LHCN-M2 (cell line): ENCODE results near the gene MS4A2. TPM values are rescaled to one million over a fixed set of nuclear protein-coding genes. Genes with fewer than 3 reads are reported as not detected.
"Not testable (repeated sequence)": the region's sequence is repeated elsewhere in the genome, so short reads cannot be mapped to it uniquely, and the experiment has no call there.

ENCODE experiments used
- DNase-seq: peaks from one replicate; pipeline ENCODE4 v3.0.0-alpha.2; 2012; ENCODE audit warnings: low read depth
- total RNA-seq: library from RNA; depleted of rRNA; stranded (reverse); fragments of >200 nt; gene quantifications from 2 replicates; pipeline ENCODE4 v1.2.3, GENCODE V29; 2014

Gene MS4A2
- total RNA-seq, 1 experiment from 2014 or later: not detected

DNA sequence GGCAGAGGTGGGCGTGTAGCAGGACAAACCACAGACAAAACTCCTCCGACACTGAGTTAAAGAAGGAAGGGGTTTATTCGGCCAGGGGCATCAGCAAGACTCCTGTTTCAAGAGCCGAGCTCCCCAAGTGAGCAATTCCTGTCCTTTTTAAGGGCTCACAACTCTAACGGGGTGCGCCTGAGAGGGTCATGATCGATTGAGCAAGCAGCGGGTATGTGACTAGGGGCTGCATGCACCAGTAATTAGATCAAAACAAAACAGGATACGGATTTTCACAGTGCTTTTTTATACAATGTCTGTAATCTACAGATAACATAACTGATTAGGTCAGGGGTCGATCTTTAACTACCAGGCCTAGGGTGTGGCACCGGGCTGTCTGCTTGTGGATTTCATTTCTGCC is 12.9 kb downstream of the MS4A2 start:
- not testable (repeated sequence) for DNase-seq

DNA sequence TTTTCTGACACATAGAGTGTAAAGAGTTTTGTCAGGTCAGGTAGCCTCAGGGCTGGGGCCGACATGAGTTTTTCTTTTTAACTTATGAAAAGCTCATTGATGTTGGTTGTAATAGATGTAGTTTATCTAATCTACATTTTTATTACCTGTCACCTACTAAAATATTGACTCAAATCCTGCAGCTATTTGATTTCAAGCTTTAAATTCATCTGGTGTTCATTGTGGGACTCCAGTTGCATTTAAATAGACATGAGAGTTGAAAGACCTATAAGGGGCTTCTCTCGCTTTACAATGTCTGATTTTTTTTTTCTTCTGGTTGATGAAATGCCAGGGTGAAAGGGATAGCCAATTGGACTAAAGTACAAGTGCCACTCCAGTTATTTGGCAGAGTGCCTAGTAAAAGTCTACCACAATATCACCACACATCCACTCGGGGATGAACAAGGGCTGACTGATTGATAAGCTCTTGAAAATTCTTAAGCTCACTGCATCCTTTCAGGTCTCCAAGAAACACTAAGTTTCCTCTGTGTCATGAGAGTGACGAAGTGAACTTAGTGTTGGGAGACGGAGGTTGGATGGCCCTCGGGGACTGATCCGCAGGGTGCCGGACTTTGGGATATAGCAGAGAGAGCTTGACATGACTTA is 16.1 kb downstream of the MS4A2 start:
- DNase-seq: not testable (repeated sequence)

DNA sequence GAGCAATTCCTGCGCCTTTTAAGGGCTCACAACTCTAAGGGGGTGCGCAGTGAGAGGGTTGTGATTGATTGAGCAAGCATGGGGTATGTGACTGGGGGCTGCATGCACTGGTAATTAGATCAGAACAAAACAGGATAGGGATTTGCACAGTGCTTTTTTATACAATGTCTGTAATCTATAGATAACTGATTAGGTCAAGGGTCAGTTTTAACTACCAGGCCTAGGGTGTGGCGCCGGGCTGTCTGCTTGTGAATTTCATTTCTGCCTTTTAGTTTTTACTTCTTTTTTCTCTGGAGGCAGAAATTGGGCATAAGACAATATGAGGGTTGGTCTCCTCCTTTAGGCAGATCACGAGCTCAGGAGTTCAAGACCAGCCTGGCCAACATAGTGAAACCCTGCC is 20.2 kb downstream of the MS4A2 start:
- DNase-seq: not testable (repeated sequence)

DNA sequence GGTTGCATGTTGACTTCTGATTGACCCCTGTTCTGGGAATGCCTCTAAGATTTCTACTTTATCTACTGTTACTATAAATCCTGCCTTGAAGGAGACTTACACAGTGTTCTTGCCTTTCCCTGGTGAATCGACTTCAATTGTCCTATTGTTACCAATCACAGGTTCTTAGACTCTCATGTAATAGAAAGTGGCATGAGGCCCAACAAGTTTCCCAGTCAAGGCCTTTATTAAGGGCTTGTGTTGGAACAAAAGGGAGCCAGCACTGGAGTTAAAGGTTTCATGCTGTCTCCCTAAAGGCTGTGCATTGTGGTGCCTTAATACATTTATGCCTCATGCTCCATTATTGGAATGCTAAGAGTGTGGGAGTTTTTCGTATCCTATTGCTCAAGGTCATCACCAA is 23.3 kb downstream of the MS4A2 start:
- DNase-seq: no peak

DNA sequence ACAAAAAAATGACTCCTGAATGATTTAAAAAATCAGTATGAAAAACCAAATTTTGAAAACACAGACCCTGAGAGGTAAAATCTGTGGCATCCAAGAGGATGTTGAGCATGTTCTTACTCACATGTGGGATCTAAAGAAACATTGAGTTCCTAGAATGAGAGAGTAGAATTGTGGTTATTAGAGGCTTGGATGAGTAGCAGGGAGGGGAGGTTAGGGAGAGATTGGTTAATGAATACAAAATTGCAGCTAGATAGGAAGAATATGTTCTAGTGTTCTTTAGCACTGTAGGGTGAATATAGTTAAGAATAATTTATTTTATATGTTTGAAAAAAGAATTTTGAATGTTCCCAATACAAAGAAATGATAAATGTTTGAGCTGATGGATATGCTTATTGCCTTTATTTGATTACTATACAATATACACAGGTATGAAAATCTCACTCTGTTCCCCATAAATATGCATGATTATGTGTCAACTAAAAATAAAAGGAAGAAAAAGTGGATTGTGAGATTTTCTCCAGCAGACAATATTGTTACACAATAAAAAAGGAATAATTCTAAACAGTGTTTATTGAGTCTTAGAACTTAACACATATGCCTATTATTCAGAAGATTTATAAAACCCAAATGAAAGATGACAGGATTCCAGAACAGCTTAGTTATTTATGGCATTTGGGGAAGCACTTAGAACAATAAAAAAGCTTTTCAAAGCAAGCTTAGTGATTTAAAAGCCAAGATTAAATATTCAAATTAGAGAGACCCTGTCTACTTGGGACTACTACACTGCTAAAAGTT is 28.7 kb downstream of the MS4A2 start:
- DNase-seq: no peak

DNA sequence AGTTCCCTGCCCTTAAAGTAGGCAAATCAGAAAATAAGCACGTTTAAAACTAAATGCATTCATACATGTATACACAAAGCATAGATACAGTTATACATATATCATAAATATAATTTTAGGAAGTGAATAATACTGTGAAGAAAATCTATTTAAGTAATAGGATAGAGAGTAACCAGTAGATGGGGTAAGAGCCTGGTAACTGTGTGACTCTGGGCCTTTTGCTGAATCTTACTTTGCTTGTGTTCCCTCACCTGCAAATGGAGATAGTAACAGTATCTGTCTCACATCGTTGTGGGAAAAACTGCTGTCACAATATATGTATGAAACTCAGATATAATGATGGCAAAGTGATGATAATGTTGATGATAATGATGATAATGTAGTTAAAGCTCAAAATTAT is 29.9 kb downstream of the MS4A2 start:
- DNase-seq: no peak

DNA sequence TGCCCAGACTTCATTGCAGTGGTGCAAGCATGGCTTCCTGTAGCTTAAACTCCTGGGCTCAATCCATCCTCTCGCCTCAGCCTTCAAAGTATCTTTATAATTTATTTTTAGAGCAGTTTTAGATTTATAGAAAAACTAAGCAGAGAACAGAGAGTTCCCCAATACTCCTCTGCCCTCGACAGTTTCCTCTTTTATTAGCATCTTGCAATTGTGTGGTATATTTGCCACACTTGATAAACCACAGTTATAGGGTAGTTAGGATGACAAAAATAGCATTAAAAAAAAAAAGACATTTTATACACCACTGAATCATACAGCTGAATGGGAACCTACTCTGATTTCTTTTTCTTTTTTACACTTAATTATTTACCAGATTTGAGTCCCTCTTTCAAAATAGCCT is 31.2 kb downstream of the MS4A2 start:
- no peak for DNase-seq

DNA sequence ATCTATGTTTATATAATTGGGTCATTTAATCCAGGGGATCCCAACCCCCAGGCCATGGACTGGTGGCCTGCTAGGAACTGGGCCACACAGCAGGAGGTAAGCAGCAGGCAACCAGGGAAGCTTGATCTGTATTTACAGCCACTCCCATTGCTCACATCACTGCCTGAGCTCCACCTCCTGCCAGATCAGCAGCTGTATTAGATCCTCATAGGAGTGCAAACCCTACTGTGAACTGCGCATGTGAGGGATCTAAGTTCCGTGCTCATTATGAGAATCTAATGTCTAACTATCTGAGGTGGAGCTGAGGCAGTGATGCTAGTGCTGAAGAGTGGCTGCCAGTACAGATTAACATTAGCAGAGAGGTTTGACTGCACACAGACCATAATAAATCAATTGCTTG is 32.8 kb downstream of the MS4A2 start:
- DNase-seq: no peak

DNA sequence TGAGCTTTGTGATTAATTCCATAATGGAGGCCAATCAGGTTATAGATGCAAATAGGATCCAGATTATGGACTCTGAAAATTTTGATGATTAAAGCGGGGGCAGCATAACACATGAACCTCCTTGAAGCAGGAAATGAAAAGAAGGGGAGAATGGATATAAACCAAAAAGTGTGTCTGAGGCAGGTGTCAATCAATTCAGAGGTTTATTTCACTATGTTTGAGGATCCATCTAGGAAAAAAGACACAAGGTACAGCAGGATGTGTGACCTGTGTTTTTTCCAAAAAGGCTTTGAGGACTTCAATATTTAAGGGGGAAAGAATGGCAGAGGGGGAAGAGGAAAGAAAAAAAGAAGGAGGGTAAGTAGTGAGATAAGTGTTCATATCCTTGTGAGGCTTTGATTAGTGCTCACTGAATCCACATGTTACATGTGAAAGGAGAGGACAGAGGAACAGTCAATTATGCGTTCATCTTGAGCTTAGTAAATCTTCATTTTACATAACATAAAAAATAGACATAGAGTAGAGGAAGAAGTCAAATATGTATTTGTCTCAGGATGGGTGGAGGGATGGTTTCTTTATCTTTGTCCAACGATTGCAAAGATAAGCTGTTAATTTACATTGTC is 34.1 kb downstream of the MS4A2 start:
- DNase-seq: no peak

DNA sequence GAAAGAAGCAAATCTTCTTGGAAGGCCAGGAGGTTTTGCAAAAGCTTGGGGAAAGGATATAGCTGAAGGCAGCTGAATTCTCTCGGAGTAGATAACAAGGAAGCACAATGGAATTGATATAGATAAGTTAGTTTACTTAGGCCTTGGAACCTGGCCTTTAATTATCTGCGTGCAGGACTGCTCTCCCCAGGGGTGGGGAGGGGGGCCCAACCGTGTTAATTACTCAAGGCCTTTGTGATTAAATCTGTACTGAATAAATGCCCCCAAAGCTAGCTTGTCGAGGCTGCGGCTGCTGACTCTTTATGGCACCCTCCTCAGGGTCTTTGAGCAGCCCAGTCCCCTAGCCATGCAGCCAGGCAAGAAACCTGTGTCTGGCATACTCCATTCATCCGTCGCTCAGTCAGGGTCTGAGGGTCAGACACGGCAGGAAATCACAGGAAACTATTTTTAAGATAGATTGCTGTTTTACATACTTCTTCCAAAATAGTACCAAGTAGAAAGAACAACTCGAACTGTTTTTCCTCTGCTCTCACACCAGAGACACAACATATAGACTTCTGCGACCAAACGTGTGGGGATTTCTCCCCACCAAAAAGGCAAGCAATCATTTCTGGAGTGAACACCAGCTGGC is 36.5 kb downstream of the MS4A2 start:
- DNase-seq: no peak

DNA sequence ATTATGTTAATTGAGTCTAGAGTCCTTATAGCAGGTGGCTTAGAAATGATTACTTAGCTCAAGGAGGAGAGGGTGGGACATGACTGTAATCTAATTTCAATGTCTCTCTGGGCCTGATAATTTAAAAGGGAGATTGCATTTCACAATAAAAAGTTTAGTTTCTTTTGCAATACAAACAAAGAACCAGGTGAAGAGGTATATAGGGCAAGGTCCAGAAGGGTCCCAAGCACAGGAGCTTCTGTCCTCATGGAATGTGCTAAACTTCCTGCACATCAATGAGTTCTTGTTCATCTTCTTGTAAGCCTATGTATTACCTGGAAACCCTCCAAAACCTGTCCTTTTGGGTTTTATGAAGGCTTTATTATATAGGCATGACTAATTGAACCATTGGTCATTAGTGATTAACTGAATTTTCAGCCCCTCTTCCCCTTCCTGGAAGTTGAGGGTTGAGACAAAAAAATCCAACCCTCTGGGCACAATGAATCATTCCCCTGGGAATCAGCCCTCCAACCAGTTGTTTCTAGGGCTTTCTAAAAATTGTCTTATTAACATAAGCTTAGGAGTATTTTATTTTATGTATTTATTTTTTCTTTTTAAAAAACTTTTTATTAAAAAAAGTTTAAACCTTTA is 37.6 kb downstream of the MS4A2 start:
- no peak for DNase-seq

DNA sequence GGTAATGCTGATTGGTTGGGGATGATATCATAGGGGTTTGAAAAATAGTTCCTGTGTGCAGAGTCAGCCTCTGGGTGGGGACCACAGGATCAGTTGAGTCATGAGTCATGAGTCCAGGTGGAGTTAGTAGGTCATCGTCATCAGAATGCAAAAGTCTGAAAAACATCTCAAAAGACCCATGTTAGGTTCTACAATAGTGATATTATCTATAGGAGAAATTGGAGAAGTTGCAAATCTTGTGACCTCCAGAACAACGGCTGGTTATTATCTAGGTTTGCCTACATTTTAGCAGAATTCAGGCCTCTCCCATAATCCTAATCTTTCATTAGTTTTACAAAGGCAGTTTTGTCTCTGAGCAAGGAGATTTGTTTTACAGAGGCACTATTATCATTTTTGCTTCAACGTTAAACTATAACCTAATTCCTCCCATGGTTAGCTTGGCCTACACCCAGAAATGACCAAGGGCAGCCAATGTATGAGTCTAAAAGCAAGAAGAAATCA is 38.9 kb downstream of the MS4A2 start:
- no peak for DNase-seq

DNA sequence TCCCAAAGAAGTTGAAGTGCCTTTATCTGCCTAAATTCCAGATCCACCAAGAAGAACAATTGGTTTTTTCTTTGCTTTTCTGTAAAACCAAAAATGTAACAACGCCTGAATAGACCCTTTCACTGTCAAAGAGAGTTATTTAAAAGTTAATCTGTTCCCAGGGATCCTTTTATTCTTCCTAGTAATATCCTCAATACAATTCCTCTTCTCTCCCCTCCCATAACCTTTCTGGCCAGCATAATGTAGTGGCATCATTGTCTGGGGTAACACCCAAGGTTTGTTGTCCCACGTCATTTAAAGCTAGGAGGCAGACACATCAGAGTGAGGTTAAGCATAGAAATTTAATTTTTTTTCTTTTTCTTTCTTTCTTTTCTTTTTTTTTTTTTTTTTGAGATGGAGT is 39.9 kb downstream of the MS4A2 start:
- no peak for DNase-seq

DNA sequence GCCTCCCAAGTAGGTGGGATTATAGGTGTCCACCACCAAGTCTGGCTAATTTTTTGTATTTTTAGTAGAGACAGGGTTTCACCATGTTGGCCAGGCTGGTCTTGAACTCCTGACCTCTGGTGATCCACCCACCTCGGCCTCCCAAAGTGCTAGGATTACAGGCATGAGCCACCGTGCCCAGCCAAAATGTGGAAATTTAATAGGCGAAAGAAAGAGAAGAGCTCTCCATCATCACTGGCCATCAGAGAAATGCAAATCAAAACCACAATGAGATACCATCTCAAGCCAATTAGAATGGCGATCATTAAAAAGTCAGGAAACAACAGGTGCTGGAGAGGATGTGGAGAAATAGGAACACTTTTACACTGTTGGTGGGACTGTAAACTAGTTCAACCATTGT is 40.4 kb downstream of the MS4A2 start:
- DNase-seq: not testable (repeated sequence)

DNA sequence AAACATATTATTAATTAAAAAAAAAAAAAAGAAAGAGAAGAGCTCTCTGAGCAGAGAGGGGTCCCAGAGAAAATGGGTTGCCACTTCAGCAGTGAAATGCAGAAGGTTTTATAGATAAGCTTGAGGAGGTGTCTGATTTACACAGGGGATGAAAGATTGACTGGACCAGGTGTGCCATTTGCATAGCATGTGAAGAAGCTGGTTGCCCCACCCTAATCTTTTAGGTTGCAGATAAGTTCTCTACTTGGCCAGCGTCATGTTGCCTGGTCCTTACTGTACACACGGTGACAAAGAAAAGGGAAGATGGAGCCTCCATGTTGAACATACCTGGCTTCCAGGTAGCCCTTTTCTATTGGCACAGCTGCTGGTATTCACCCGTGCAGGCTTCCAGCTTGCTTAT is 41.4 kb downstream of the MS4A2 start:
- DNase-seq: no peak

DNA sequence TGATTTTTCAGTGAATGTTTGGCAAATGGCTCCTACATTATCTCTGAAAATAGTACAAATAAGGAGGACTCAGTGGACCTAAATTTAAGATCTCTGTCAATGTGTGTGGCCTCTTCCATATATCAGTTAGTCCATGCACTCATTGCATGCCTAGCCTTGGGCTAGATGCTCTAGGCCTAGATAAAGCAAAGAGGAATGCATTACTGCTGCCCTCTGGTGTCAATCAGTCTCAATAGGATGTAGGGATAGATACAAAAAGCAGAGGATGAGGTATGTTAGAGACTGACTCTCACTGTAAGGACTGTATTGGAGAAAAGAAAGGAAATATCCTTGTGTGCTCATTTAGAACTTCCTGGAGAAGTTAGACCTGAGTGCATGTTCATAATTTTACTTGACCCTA is 42.0 kb downstream of the MS4A2 start:
- DNase-seq: peak; percentile 1

DNA sequence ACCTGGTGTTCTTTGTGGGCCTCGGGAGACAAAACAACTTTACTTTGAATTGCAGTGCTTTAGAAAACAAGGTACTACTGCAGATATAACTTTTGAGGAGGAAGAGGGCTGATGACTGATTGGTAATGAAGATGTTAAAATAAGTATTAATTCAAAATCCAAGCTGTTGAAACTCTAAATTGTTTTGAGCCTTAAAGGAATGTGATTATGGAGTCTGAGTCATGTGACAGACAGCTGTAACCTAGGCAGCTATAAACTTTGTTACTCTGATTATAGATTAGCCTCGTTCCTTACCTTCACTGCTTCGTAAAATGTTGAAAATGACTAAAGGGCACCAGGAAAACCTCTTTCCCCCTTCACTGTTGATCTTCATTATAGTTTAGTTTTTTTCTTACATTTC is 43.4 kb downstream of the MS4A2 start:
- no peak for DNase-seq

DNA sequence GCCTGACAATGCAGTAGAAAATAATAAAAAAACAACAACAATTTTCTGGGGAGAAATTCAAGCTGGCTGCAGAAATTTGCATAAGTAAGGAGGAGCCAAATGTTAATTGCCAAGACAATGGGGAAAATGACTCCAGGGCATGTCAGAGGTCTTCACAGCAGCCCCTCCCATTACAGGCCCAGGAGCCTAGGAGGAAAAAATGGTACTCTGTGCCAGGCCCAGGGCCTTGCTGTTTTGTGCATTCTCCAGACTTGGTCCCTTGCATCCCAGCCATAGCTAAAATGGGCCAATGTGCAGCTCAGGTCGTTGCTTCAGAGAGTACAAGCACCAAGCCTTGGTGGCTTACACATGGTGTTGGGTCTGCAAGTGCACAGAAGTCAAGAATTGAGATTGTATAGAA is 45.5 kb downstream of the MS4A2 start:
- DNase-seq: no peak

DNA sequence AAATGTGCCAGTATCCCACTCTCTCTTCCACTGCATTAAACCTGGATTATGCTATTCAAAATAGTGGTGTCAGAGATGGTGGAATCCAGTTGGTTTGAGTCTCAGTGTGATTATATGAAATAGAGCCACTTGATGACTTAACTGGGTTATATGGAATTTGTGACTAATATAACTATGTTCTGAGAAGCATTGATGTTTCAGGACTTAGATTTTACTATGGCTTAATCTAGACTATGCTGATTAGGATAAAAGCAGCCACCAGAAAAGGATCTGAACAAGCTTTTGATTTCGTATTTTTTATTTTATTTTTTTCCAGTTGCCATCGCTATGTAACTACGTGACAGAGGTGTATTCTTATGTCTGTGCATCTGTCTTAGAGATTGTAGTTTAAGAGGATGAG is 55.3 kb downstream of the MS4A2 start:
- no peak for DNase-seq

DNA sequence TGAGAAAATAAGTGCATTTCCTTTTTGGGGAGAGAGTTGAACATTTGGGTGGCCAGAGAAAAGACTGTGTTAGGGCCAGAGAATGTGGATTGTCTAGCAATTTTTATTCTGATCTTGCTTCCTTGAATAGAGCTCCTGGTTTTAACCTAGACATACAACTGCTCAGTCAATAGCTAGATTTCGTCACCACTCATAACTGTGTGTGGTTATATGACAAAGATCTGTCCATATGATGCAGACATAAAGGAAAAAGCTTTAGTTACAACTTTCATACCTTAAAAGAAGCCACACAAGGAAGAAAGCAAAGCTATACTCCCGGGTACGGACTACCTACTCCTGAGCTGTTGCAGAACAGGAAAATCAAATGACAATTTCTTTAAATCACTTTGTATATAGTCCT is 57.2 kb downstream of the MS4A2 start:
- no peak for DNase-seq
